Activated naive CD4-positive, alpha-beta T cell treated with anti-CD3 and anti-CD28 coated beads for 36 hours (primary cell): ENCODE data around the gene ZNF672. TPM values are rescaled to one million over a fixed set of nuclear protein-coding genes. Genes with fewer than 3 reads are reported as not detected.

Experiments
- CTCF ChIA-PET: fragments of 350-600 bp; sonication (Branson Sonifier 250); formaldehyde crosslinking; loops from one replicate; lab custom pipeline; 2021; ENCODE audit warnings: antibody characterized with exemption; lab: Charles Lee
- DNase-seq: peaks from one replicate; pipeline ENCODE4 v3.0.0-alpha.2; 2020
- H3K27ac Mint-ChIP-seq: one replicate; pipeline ENCODE4 v1.8.0; 2021; ENCODE audit warnings: mild to moderate bottlenecking, mixed read lengths
- H3K27me3 Mint-ChIP-seq: one replicate; pipeline ENCODE4 v1.8.0; 2021; ENCODE audit warnings: low read depth, mixed read lengths
- H3K36me3 Mint-ChIP-seq: one replicate; pipeline ENCODE4 v1.8.0; 2021; ENCODE audit warnings: low read depth, mixed read lengths
- H3K4me1 Mint-ChIP-seq: one replicate; pipeline ENCODE4 v1.8.0; 2021; ENCODE audit warnings: low read depth, mixed read lengths
- H3K4me3 Mint-ChIP-seq: one replicate; pipeline ENCODE4 v1.8.0; 2021; ENCODE audit warnings: mild to moderate bottlenecking, moderate library complexity, mixed read lengths
- H3K9me3 Mint-ChIP-seq: one replicate; pipeline ENCODE4 v1.8.0; 2021; ENCODE audit warnings: mixed read lengths
- intact Hi-C: fragments of 100-400 bp; cut with micrococcal nuclease; formaldehyde crosslinking; loops from one replicate; pipeline ENCODE4 v1.15.1; 2023
- total RNA-seq, 2 experiments: library from RNA; stranded (reverse); gene quantifications; one replicate each; pipeline ENCODE4 v1.2.3, GENCODE V29; 2021

Gene ZNF672
- total RNA-seq, 2 experiments from 2014 or later = 51.6 to 53.4 TPM

GRCh38 chr1:248804771-248805681 is 33.0 kb upstream of the ZNF672 start:
- intact Hi-C loops = no loop called here
- no peak overlapping the region for H3K27ac Mint-ChIP-seq
- H3K36me3 Mint-ChIP-seq = no peaks in the 10 kb centered on the region
- H3K9me3 Mint-ChIP-seq = no peaks in the 10 kb centered on the region
- CTCF ChIA-PET = interaction anchor here (0.6 to 4.6 kb wide), 14 partner anchors 9 to 561 kb away, joined by 3 to 53 read pairs (median 4); no protein-coding TSS in a partner anchor
- H3K4me3 Mint-ChIP-seq = no peak overlapping the region
- H3K27me3 Mint-ChIP-seq = peaks cover 5% of the 10 kb centered on the region
- no peak for DNase-seq
- H3K4me1 Mint-ChIP-seq = peaks cover 9% of the 10 kb centered on the region

- intact Hi-C loops = no loop called here
- no peaks in the 10 kb centered on the region for H3K36me3 Mint-ChIP-seq
- no peaks in the 10 kb centered on the region for H3K9me3 Mint-ChIP-seq
- H3K27me3 Mint-ChIP-seq = peaks cover 3% of the 10 kb centered on the region
- peaks cover 9% of the 10 kb centered on the region for H3K4me1 Mint-ChIP-seq
- DNase-seq = no peak
- H3K27ac Mint-ChIP-seq = no peak overlapping the region
- H3K4me3 Mint-ChIP-seq = no peak overlapping the region
- CTCF ChIA-PET = interaction anchor here (0.9 to 4.6 kb wide), 15 partner anchors 10 to 562 kb away, joined by 3 to 53 read pairs (median 4); no protein-coding TSS in a partner anchor
Measured at GRCh38 chr1:248805876-248806275, 32.1 kb upstream of the ZNF672 start.

- Mint-ChIP-seq H3K27ac (no peak overlapping the region), H3K27me3 (no peaks in the 10 kb centered on the region), H3K4me1 (peaks cover 9% of the 10 kb centered on the region), H3K9me3 (no peaks in the 10 kb centered on the region), H3K4me3 (no peak overlapping the region), H3K36me3 (peaks cover 5% of the 10 kb centered on the region)
- intact Hi-C loops = loop anchor here (1.0 kb wide), 6 partner anchors 104 to 870 kb away; no protein-coding TSS in a partner anchor
- peak; percentile 77 for DNase-seq
- CTCF ChIA-PET = interaction anchor here (0.7 to 4.6 kb wide), 17 partner anchors 11 to 562 kb away, joined by 3 to 53 read pairs (median 5); partner anchors contain the start of gene ZNF672
Measured at GRCh38 chr1:248807067-248807737, 30.8 kb upstream of the ZNF672 start.

GRCh38 chr1:248808876-248809275 is 29.1 kb upstream of the ZNF672 start:
- Mint-ChIP-seq H3K4me1 (peaks cover 9% of the 10 kb centered on the region), H3K27me3 (no peaks in the 10 kb centered on the region), H3K9me3 (no peaks in the 10 kb centered on the region), H3K36me3 (peaks cover 15% of the 10 kb centered on the region), H3K27ac (no peak overlapping the region), H3K4me3 (no peak overlapping the region)
- CTCF ChIA-PET = interaction anchor here (0.8 to 1.6 kb wide), 2 partner anchors 12 to 187 kb away, joined by 3 to 6 read pairs; no protein-coding TSS in a partner anchor
- intact Hi-C loops = no loop called here
- no peak for DNase-seq

- CTCF ChIA-PET = no interaction called here
- intact Hi-C loops = no loop called here
- H3K4me1 Mint-ChIP-seq = peaks cover 2% of the 10 kb centered on the region
Measured at GRCh38 chr1:248810000-248810726, 27.9 kb upstream of the ZNF672 start.

GRCh38 chr1:248810727-248811513 is 27.1 kb upstream of the ZNF672 start:
- Mint-ChIP-seq H3K36me3 (peaks cover 20% of the 10 kb centered on the region), H3K9me3 (no peaks in the 10 kb centered on the region), H3K4me1 (peaks cover 2% of the 10 kb centered on the region), H3K27ac (no peak overlapping the region), H3K27me3 (no peaks in the 10 kb centered on the region), H3K4me3 (no peak overlapping the region)
- no peak for DNase-seq
- CTCF ChIA-PET = no interaction called here
- intact Hi-C loops = no loop called here

More at GRCh38 chr1:248810000-248810726, 27.9 kb upstream of the ZNF672 start:
- H3K36me3 Mint-ChIP-seq = peaks cover 18% of the 10 kb centered on the region
- no peaks in the 10 kb centered on the region for H3K27me3 Mint-ChIP-seq
- DNase-seq = no peak
- no peak overlapping the region for H3K4me3 Mint-ChIP-seq
- no peak overlapping the region for H3K27ac Mint-ChIP-seq
- no peaks in the 10 kb centered on the region for H3K9me3 Mint-ChIP-seq

- Mint-ChIP-seq H3K27me3 (no peaks in the 10 kb centered on the region), H3K9me3 (no peaks in the 10 kb centered on the region), H3K36me3 (peaks cover 28% of the 10 kb centered on the region), H3K27ac (no peak overlapping the region), H3K4me3 (no peak overlapping the region), H3K4me1 (peaks cover 11% of the 10 kb centered on the region)
- intact Hi-C loops = no loop called here
- peak; percentile 14 for DNase-seq
- CTCF ChIA-PET = no interaction called here
Measured at GRCh38 chr1:248811514-248812490, 26.2 kb upstream of the ZNF672 start.

- intact Hi-C loops = no loop called here
- Mint-ChIP-seq H3K4me1 (peaks cover 22% of the 10 kb centered on the region), H3K27me3 (no peaks in the 10 kb centered on the region), H3K36me3 (peaks cover 28% of the 10 kb centered on the region), H3K27ac (no peak overlapping the region), H3K4me3 (no peak overlapping the region), H3K9me3 (no peaks in the 10 kb centered on the region)
- DNase-seq = no peak
- CTCF ChIA-PET = interaction anchor here (1.2 kb wide), 1 partner anchor 124 kb away, joined by 3 read pairs; no protein-coding TSS in a partner anchor
Measured at GRCh38 chr1:248812736-248813425, 25.1 kb upstream of the ZNF672 start.

GRCh38 chr1:248813546-248813945 is 24.5 kb upstream of the ZNF672 start:
- Mint-ChIP-seq H3K4me1 (peaks cover 29% of the 10 kb centered on the region), H3K9me3 (no peaks in the 10 kb centered on the region), H3K27ac (no peak overlapping the region), H3K4me3 (no peak overlapping the region), H3K36me3 (peaks cover 28% of the 10 kb centered on the region), H3K27me3 (no peaks in the 10 kb centered on the region)
- CTCF ChIA-PET = interaction anchor here (0.6 to 1.3 kb wide), 3 partner anchors 13 to 124 kb away, joined by 3 read pairs; partner anchors contain the start of gene SH3BP5L
- DNase-seq = no peak
- intact Hi-C loops = no loop called here

GRCh38 chr1:248814351-248814750 is 23.7 kb upstream of the ZNF672 start:
- Mint-ChIP-seq H3K4me1 (peaks cover 37% of the 10 kb centered on the region), H3K4me3 (no peak overlapping the region), H3K9me3 (no peaks in the 10 kb centered on the region), H3K27me3 (no peaks in the 10 kb centered on the region), H3K27ac (no peak overlapping the region), H3K36me3 (peaks cover 31% of the 10 kb centered on the region)
- no peak for DNase-seq
- CTCF ChIA-PET = interaction anchor here (0.6 to 1.3 kb wide), 2 partner anchors 12 to 114 kb away, joined by 3 read pairs; partner anchors contain the start of gene SH3BP5L
- intact Hi-C loops = no loop called here
